ENCODE measurements around the gene CACFD1.

CACFD1 gene

DNA sequence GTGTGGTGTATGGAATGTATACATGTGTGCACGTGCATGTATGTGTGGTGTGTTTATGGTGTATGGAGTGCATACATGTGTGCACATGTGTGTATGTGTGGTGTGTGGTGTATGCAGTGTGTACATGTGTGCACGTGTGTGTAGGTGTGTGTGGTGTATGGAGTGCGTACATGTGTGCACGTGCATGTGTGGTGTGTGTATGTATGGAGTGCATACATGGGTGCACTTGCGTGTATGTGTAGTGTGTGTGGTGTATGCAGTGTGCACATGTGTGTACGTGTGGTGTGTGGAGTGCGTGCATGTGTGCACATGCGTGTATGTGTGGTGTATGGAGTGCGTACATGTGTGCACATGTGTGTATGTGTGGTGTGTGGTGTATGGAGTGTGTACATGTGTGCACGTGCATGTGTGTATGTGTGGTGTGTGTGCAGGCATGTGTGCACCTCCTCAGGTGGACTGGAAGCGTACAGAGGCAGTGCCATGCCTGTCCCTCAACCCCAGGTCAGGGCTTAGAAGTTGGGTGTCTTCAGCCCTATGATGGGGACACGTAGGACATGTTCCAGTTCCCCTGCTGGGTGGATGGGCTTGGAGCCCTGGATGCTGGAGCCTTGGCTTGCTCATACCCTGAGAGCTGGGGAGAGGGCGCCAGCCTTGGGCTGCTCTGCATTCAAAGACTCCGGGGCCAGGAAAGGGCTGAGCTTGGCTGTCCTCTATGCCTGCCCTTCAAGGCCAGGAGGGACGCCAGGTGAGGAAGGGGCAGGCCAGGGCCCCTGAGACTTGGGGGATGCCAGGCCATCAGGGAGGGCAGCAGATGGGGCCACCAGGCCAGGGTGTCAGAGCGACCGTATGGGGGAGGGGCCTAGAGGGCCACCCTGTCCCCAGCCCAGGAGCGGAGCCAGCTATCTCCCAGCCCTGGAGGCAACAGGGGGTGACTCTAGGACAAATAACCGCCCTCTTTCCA, 52.8 kb downstream of the CACFD1 start:
- TF ChIP-seq SNAI2 (CRISPR knock-in tag; IDR thresholded peaks at IDR 0.05), result no peak
- ATAC-seq, result no peak

DNA sequence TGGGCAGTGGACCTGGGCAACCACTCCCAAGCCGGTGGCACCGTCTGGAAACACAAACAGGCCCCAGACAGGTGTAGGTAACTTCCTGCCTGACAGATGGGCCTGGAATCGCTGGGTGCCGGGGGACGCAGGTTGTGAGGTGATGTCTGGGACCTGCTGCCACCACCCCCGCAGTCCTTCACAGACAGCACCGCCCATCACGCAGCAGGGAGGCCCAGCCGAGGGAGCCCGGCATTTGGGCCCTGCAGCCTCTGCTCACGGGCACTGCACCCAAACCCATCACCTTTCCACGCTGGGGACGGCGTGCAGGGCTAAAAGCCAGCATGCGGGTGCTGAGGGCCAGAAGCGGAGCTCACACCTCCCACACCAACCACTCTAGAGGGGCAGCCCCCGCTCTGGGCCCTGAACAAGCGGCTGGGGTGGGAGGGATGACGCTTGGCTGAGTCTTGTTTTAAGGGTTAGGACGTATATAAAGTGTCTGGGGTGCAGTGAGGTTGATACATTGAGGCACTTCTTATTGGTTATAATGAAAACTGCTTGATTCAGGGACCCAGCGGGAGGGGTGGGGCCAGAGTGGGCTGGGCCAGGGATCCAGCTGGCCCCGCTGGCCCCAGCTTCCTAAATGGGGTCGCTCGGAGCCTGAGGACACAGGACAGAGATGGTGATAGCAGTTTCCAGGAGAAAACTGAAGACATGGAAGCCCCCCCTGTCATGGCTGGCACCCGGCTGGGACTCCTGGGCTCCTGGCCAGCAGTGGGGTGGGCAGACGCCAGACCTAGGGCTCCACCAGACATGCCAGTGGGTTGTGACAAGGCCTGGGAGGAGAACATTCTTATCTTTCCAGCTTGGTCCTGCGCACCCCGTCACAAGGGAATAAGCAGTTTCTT, 53.7 kb downstream of the CACFD1 start:
- peak; percentile 31 for ATAC-seq
- TF ChIP-seq TCF4 (CRISPR knock-in tag; IDR thresholded peaks at IDR 0.05; ENCODE audit: borderline replicate concordance) (no peak), BACH2 (CRISPR knock-in tag; IDR thresholded peaks at IDR 0.05; ENCODE audit: borderline replicate concordance) (no peak), ZFP30 (CRISPR knock-in tag; IDR thresholded peaks at IDR 0.05) (no peak), RARB (CRISPR knock-in tag; IDR thresholded peaks at IDR 0.05) (no peak), ZNF70 (CRISPR knock-in tag; IDR thresholded peaks at IDR 0.05) (no peak), ZNF565 (CRISPR knock-in tag; conservative IDR thresholded peaks at IDR 0.05; ENCODE audit: low read depth) (no peak)
- TF ChIP-seq, protein P1, sequence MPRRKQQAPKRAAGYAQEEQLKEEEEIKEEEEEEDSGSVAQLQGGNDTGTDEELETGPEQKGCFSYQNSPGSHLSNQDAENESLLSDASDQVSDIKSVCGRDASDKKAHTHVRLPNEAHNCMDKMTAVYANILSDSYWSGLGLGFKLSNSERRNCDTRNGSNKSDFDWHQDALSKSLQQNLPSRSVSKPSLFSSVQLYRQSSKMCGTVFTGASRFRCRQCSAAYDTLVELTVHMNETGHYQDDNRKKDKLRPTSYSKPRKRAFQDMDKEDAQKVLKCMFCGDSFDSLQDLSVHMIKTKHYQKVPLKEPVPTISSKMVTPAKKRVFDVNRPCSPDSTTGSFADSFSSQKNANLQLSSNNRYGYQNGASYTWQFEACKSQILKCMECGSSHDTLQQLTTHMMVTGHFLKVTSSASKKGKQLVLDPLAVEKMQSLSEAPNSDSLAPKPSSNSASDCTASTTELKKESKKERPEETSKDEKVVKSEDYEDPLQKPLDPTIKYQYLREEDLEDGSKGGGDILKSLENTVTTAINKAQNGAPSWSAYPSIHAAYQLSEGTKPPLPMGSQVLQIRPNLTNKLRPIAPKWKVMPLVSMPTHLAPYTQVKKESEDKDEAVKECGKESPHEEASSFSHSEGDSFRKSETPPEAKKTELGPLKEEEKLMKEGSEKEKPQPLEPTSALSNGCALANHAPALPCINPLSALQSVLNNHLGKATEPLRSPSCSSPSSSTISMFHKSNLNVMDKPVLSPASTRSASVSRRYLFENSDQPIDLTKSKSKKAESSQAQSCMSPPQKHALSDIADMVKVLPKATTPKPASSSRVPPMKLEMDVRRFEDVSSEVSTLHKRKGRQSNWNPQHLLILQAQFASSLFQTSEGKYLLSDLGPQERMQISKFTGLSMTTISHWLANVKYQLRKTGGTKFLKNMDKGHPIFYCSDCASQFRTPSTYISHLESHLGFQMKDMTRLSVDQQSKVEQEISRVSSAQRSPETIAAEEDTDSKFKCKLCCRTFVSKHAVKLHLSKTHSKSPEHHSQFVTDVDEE (CRISPR knock-in tag; IDR thresholded peaks at IDR 0.05), result 0 out of 2 replicates have a peak, but pooled peaks have one; percentile 17
- TF ChIP-seq, protein P2, sequence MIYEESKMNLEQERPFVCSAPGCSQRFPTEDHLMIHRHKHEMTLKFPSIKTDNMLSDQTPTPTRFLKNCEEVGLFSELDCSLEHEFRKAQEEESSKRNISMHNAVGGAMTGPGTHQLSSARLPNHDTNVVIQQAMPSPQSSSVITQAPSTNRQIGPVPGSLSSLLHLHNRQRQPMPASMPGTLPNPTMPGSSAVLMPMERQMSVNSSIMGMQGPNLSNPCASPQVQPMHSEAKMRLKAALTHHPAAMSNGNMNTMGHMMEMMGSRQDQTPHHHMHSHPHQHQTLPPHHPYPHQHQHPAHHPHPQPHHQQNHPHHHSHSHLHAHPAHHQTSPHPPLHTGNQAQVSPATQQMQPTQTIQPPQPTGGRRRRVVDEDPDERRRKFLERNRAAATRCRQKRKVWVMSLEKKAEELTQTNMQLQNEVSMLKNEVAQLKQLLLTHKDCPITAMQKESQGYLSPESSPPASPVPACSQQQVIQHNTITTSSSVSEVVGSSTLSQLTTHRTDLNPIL (CRISPR knock-in tag; IDR thresholded peaks at IDR 0.05; ENCODE audit: low read depth), result no peak

DNA sequence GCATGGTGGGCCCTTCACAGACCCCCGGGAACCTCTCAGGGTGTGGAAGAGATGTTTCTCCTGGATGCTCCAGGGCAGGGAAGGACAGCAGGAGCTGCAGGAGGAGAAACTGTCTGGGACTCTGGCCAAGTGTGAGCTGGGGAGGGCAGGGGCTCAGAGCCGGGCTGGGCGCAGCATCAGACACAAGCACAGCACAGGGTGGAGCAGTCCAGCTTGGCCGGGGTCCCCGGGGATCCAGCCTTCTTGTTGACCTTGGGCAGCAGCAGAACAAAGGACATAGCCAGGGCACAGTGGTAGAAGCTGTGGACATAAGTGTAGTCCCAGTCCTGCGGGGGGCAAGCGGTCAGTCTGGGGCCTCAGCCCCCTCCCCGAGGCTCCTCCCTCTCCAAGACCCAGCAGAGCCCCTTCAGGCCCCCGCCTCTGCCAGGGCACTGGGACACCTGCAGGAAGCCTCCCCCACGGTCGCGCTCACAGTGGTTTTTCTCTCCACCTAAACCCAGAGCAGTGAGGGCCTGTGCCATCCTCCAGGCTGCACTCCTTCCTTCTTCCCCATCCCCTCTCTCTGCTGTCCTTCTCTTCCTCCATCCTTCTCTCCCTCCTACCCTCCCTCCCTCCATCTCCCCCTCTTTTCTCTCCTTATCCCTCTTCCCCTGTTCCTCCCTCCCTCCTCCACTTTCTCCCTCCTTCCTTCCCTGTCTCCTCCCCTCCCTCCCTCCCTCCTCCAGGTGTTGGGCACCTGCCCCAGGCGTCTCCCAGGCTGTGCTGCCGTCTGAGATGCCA, 54.9 kb downstream of the CACFD1 start:
- ATAC-seq, result peak; percentile 61
- no peak for TF ChIP-seq ARNTL (CRISPR knock-in tag; IDR thresholded peaks at IDR 0.05; ENCODE audit: borderline replicate concordance, low read depth)
- TF ChIP-seq TOX (CRISPR knock-in tag; IDR thresholded peaks at IDR 0.05; ENCODE audit: borderline replicate concordance), result no peak
- no peak for TF ChIP-seq ESRRG (CRISPR knock-in tag; IDR thresholded peaks at IDR 0.05)

DNA sequence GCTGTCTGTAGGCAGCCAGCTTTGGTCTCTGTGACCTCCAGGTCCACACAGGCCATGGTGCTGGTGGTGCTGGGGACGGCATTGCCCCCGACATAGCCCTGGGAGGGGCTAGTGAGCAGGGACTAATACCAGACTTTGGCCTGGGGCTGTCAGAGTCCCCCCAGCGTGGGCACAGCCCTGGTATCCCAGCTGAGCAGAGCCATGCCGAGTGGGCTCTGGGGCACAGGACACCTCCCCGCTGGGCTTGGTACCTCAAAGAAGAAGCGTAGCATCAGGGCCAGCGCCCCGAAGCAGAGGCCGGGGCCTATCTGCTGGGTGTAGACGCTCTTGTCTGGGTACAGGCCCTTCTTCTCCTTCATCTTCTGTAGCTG, 55.4 kb downstream of the CACFD1 start:
- no peak for ATAC-seq
- TF ChIP-seq ARNTL (CRISPR knock-in tag; IDR thresholded peaks at IDR 0.05; ENCODE audit: borderline replicate concordance, low read depth), result no peak
- no peak for TF ChIP-seq ZC3H10 (CRISPR knock-in tag; IDR thresholded peaks at IDR 0.05)
- TF ChIP-seq, protein P1 (CRISPR knock-in tag; IDR thresholded peaks at IDR 0.05), result no peak
- TF ChIP-seq, protein P3, sequence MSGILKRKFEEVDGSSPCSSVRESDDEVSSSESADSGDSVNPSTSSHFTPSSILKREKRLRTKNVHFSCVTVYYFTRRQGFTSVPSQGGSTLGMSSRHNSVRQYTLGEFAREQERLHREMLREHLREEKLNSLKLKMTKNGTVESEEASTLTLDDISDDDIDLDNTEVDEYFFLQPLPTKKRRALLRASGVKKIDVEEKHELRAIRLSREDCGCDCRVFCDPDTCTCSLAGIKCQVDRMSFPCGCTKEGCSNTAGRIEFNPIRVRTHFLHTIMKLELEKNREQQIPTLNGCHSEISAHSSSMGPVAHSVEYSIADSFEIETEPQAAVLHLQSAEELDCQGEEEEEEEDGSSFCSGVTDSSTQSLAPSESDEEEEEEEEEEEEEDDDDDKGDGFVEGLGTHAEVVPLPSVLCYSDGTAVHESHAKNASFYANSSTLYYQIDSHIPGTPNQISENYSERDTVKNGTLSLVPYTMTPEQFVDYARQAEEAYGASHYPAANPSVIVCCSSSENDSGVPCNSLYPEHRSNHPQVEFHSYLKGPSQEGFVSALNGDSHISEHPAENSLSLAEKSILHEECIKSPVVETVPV (CRISPR knock-in tag; IDR thresholded peaks at IDR 0.05), result no peak
- no peak for TF ChIP-seq GLIS3 (CRISPR knock-in tag; IDR thresholded peaks at IDR 0.05)
- TF ChIP-seq, protein P4, sequence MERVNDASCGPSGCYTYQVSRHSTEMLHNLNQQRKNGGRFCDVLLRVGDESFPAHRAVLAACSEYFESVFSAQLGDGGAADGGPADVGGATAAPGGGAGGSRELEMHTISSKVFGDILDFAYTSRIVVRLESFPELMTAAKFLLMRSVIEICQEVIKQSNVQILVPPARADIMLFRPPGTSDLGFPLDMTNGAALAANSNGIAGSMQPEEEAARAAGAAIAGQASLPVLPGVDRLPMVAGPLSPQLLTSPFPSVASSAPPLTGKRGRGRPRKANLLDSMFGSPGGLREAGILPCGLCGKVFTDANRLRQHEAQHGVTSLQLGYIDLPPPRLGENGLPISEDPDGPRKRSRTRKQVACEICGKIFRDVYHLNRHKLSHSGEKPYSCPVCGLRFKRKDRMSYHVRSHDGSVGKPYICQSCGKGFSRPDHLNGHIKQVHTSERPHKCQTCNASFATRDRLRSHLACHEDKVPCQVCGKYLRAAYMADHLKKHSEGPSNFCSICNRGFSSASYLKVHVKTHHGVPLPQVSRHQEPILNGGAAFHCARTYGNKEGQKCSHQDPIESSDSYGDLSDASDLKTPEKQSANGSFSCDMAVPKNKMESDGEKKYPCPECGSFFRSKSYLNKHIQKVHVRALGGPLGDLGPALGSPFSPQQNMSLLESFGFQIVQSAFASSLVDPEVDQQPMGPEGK (CRISPR knock-in tag; IDR thresholded peaks at IDR 0.05; ENCODE audit: borderline replicate concordance), result no peak
- TF ChIP-seq, protein P2 (CRISPR knock-in tag; IDR thresholded peaks at IDR 0.05; ENCODE audit: low read depth), result no peak
- TF ChIP-seq CSDC2 (CRISPR knock-in tag; IDR thresholded peaks at IDR 0.05), result no peak
- TF ChIP-seq, protein P5, sequence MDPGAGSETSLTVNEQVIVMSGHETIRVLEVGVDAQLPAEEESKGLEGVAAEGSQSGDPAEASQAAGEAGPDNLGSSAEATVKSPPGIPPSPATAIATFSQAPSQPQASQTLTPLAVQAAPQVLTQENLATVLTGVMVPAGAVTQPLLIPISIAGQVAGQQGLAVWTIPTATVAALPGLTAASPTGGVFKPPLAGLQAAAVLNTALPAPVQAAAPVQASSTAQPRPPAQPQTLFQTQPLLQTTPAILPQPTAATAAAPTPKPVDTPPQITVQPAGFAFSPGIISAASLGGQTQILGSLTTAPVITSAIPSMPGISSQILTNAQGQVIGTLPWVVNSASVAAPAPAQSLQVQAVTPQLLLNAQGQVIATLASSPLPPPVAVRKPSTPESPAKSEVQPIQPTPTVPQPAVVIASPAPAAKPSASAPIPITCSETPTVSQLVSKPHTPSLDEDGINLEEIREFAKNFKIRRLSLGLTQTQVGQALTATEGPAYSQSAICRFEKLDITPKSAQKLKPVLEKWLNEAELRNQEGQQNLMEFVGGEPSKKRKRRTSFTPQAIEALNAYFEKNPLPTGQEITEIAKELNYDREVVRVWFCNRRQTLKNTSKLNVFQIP (CRISPR knock-in tag; IDR thresholded peaks at IDR 0.05; ENCODE audit: borderline replicate concordance, low read depth), result no peak
- TF ChIP-seq BACH2 (CRISPR knock-in tag; IDR thresholded peaks at IDR 0.05; ENCODE audit: borderline replicate concordance), result no peak
- no peak for TF ChIP-seq SNAI2 (CRISPR knock-in tag; IDR thresholded peaks at IDR 0.05)

All from SK-N-SH treated with all-trans-retinoic acid at 6 μM for 48 hours (cell line).